Neural cell (in vitro differentiated cells): ENCODE results near the gene OSCP1.

Experiments
- CTCF ChIP-seq: fragments of 450-650 bp; IDR thresholded peaks from 2 replicates; pipeline ENCODE4 v1.5.1; 2014; ENCODE audit warnings: antibody characterized with exemption, mild to moderate bottlenecking, moderate library complexity; ENCODE audit not compliant: poor library complexity, severe bottlenecking
- EZH2 ChIP-seq: fragments of 200-600, 300-800 bp; shearing (Covaris generic), sonication (generic); IDR thresholded peaks from 2 replicates; pipeline ENCODE4 v1.6.1; 2014; ENCODE audit warnings: antibody characterized with exemption, low read length, borderline replicate concordance, mild to moderate bottlenecking; ENCODE audit not compliant: insufficient read depth, poor library complexity, severe bottlenecking
- POLR2AphosphoS5 ChIP-seq: IDR thresholded peaks from 2 replicates; pipeline ENCODE4 v1.6.1; 2012
- TAF1 ChIP-seq: IDR thresholded peaks from 2 replicates; pipeline ENCODE4 v1.6.1; 2012; ENCODE audit warnings: low read depth
- TF ChIP-seq, protein P1 (sequence below): IDR thresholded peaks from 2 replicates; pipeline ENCODE4 v1.6.1; 2012; ENCODE audit warnings: borderline replicate concordance

- TF ChIP-seq EZH2 (no peak), POLR2AphosphoS5 (no peak), CTCF (peak; percentile 88), TAF1 (no peak)
- TF ChIP-seq, protein P1, sequence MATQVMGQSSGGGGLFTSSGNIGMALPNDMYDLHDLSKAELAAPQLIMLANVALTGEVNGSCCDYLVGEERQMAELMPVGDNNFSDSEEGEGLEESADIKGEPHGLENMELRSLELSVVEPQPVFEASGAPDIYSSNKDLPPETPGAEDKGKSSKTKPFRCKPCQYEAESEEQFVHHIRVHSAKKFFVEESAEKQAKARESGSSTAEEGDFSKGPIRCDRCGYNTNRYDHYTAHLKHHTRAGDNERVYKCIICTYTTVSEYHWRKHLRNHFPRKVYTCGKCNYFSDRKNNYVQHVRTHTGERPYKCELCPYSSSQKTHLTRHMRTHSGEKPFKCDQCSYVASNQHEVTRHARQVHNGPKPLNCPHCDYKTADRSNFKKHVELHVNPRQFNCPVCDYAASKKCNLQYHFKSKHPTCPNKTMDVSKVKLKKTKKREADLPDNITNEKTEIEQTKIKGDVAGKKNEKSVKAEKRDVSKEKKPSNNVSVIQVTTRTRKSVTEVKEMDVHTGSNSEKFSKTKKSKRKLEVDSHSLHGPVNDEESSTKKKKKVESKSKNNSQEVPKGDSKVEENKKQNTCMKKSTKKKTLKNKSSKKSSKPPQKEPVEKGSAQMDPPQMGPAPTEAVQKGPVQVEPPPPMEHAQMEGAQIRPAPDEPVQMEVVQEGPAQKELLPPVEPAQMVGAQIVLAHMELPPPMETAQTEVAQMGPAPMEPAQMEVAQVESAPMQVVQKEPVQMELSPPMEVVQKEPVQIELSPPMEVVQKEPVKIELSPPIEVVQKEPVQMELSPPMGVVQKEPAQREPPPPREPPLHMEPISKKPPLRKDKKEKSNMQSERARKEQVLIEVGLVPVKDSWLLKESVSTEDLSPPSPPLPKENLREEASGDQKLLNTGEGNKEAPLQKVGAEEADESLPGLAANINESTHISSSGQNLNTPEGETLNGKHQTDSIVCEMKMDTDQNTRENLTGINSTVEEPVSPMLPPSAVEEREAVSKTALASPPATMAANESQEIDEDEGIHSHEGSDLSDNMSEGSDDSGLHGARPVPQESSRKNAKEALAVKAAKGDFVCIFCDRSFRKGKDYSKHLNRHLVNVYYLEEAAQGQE: no peak
Measured at GRCh38 chr1:36369061-36369861, 81.0 kb downstream of the OSCP1 start.
